Endothelial cell of umbilical vein (primary cell): ENCODE results near the gene CHST8. TPM values are rescaled to one million over a fixed set of nuclear protein-coding genes. Genes with fewer than 3 reads are reported as not detected.

Experiments
- BruUV-seq: library from RNA; stranded (reverse); fragments of 400-500 nt; replicated peaks from 2 replicates; lab custom pipeline; 2021; lab: Mats Ljungman, UMichigan
- CTCF ChIA-PET: fragments of 300-600, 350-600 bp; sonication (Branson Sonifier 250); formaldehyde crosslinking; loops from one replicate; lab custom pipeline; 2021; ENCODE audit warnings: antibody characterized with exemption, inconsistent platforms; lab: Charles Lee
- POLR2A ChIA-PET: fragments of 300-600, 350-600 bp; sonication (Branson Sonifier 250); formaldehyde crosslinking; loops from one replicate; lab custom pipeline; 2021; ENCODE audit warnings: antibody characterized with exemption, inconsistent platforms; lab: Charles Lee
- DNase-seq: peaks from one replicate; pipeline ENCODE4 v3.0.0-alpha.2; 2011; ENCODE audit warnings: low read depth, low spot score
- FAIRE-seq: peaks from 2 replicates; lab custom pipeline; 2011; peaks lifted over from hg19 to GRCh38; lab: Jason Lieb, UNC
- H2AFZ ChIP-seq: 2 replicates; pipeline ENCODE4 v1.6.0; 2012; ENCODE audit warnings: low read depth, low read length, control low read depth, inconsistent platforms
- H3K27ac ChIP-seq: 2 replicates; pipeline ENCODE4 v1.5.1; 2011; ENCODE audit warnings: low read depth, mild to moderate bottlenecking, control low read depth, low read length, moderate library complexity; ENCODE audit not compliant: insufficient read depth
- H3K27me3 ChIP-seq, 2 experiments: 2 replicates each; pipeline versions ENCODE4 v1.6.0 to v1.6.1; 2011; ENCODE audit warnings: low read length in 2 of 2, mixed read lengths in 1 of 2; ENCODE audit not compliant: control insufficient read depth in 2 of 2, insufficient read depth in 2 of 2
- H3K36me3 ChIP-seq, 2 experiments: 2 replicates in 1 of 2; 3 replicates in 1 of 2; pipeline ENCODE4 v1.5.1; 2011; ENCODE audit warnings: low read length in 2 of 2, mild to moderate bottlenecking in 1 of 2, moderate library complexity in 1 of 2; ENCODE audit not compliant: control insufficient read depth in 2 of 2, insufficient read depth in 2 of 2; ENCODE audit errors: extremely low read depth in 1 of 2
- H3K4me1 ChIP-seq: 3 replicates; pipeline ENCODE4 v1.5.1; 2011; ENCODE audit warnings: mild to moderate bottlenecking, low read length; ENCODE audit not compliant: control insufficient read depth, insufficient read depth; ENCODE audit errors: extremely low read depth
- H3K4me2 ChIP-seq: 2 replicates; pipeline ENCODE4 v1.6.1; 2011; ENCODE audit warnings: low read length, control low read depth, mixed read lengths; ENCODE audit not compliant: insufficient read depth
- H3K4me3 ChIP-seq, 3 experiments: fragments of 200-600 bp in 1 of 3; sonication (generic), shearing (Covaris generic) in 1 of 3; replicated peaks in 1 of 3; 2 replicates each; pipeline ENCODE4 v1.5.1; 2011 to 2016; ENCODE audit warnings: control low read depth in 3 of 3, low read length in 3 of 3, mild to moderate bottlenecking in 2 of 3, inconsistent platforms in 1 of 3, low read depth in 1 of 3, moderate library complexity in 1 of 3; ENCODE audit not compliant: insufficient read depth in 1 of 3
- H3K79me2 ChIP-seq: 2 replicates; pipeline ENCODE4 v1.6.0; 2012; ENCODE audit warnings: low read length, inconsistent platforms; ENCODE audit not compliant: control insufficient read depth, insufficient read depth
- H3K9ac ChIP-seq: replicated peaks from 2 replicates; pipeline ENCODE3; 2011; ENCODE audit warnings: low read length, control low read depth; ENCODE audit not compliant: insufficient read depth; ENCODE audit errors: extremely low read depth
- H3K9me1 ChIP-seq: replicated peaks from 3 replicates; pipeline ENCODE4 v1.6.0; 2011; ENCODE audit warnings: mild to moderate bottlenecking, low read length; ENCODE audit not compliant: control insufficient read depth, insufficient read depth; ENCODE audit errors: extremely low read depth
- H3K9me3 ChIP-seq: replicated peaks from 2 replicates; pipeline ENCODE4 v1.5.1; 2012; ENCODE audit warnings: low read length, inconsistent platforms; ENCODE audit not compliant: control insufficient read depth, insufficient read depth
- H4K20me1 ChIP-seq: replicated peaks from 2 replicates; pipeline ENCODE3; 2011; ENCODE audit warnings: mild to moderate bottlenecking, low read length; ENCODE audit not compliant: control insufficient read depth, insufficient read depth; ENCODE audit errors: extremely low read depth
- CTCF ChIP-seq, 2 donors: IDR thresholded peaks; 1 replicate in 1 of 2; 2 replicates in 1 of 2; pipeline ENCODE4 v1.5.1; 2011; ENCODE audit warnings: low read length in 2 of 2, mild to moderate bottlenecking in 2 of 2, moderate library complexity in 2 of 2, control low read depth in 1 of 2, inconsistent platforms in 1 of 2, low read depth in 1 of 2; ENCODE audit not compliant: insufficient read depth in 1 of 2; ENCODE audit errors: extremely low read depth in 1 of 2
- MYC ChIP-seq: IDR thresholded peaks from one replicate; pipeline ENCODE4 v1.6.1; 2011; ENCODE audit warnings: mild to moderate bottlenecking, low read depth, low read length
- POLR2A ChIP-seq: IDR thresholded peaks from 2 replicates; pipeline ENCODE4 v1.6.1; 2012; ENCODE audit warnings: low read depth, mild to moderate bottlenecking, control low read depth, low read length
- dilution Hi-C: fragments of 300-500 bp; cut with MboI; formaldehyde crosslinking; loops from one replicate; pipeline ENCODE4 v1.15.0; 2019; ENCODE audit warnings: low sequenced_read_pairs; ENCODE audit not compliant: extremely low pct_ligation_motif_present
- intact Hi-C: fragments of 100-400 bp; cut with micrococcal nuclease; formaldehyde crosslinking; loops from one replicate; pipeline ENCODE4 v1.10.0; 2022
- polyA plus RNA-seq, 4 experiments: library from polyadenylated mRNA; depleted of rRNA in 3 of 4; stranded (reverse) in 3 of 4; unstranded in 1 of 4; fragments of >200 nt; gene quantifications; 2 replicates each; pipeline versions ENCODE4 v1.2.1 to v1.2.3, GENCODE V29; 2011 to 2012; ENCODE audit warnings: missing spikeins in 1 of 4
- total RNA-seq: library from RNA; stranded (reverse); gene quantifications from 2 replicates; pipeline ENCODE4 v1.2.3, GENCODE V29; 2021

Gene CHST8
- total and polyA plus RNA-seq, 2 donors (not counting 3 experiments of a cell fraction or from before 2014, with no cell fraction given) = not detected

- CTCF ChIA-PET = interaction anchor here (1.3 to 1.4 kb wide), 2 partner anchors 18 to 36 kb away, joined by 4 to 5 read pairs; no protein-coding TSS in a partner anchor
These were observed 191.8 kb downstream of the CHST8 start for GRCh38 chr19:33813391-33814101.

More at GRCh38 chr19:33813391-33814101, 191.8 kb downstream of the CHST8 start:
- TF ChIP-seq POLR2A (no peak), CTCF (IDR thresholded peaks at IDR 0.05; ENCODE audit: extremely low read depth in 1 of 2, insufficient read depth in 1 of 2, low read depth in 1 of 2, low read length in 2 of 2) (no peak), MYC (no peak)
- Histone ChIP-seq H3K36me3 (peaks cover 0 to 25% of the 10 kb centered on the region in 2 experiments), H3K4me2 (no peak overlapping the region), H3K9ac (no peak overlapping the region), H3K27me3 (no peaks in the 10 kb centered on the region), H3K9me3 (no peaks in the 10 kb centered on the region), H3K4me1 (peaks cover 9% of the 10 kb centered on the region), H2AFZ (no peak overlapping the region), H3K9me1 (no peaks in the 10 kb centered on the region), H4K20me1 (no peaks in the 10 kb centered on the region), H3K79me2 (no peaks in the 10 kb centered on the region), H3K27ac (no peak overlapping the region), H3K4me3 (no peak overlapping the region)
- no peak for DNase-seq
- POLR2A ChIA-PET = no interaction called here
- FAIRE-seq = no peak
- no TSS peak for BruUV-seq
- dilution Hi-C loops (no loop called here), intact Hi-C loops (no loop called here)
